ENCODE results near the gene PHF12.

PHF12 gene

DNA sequence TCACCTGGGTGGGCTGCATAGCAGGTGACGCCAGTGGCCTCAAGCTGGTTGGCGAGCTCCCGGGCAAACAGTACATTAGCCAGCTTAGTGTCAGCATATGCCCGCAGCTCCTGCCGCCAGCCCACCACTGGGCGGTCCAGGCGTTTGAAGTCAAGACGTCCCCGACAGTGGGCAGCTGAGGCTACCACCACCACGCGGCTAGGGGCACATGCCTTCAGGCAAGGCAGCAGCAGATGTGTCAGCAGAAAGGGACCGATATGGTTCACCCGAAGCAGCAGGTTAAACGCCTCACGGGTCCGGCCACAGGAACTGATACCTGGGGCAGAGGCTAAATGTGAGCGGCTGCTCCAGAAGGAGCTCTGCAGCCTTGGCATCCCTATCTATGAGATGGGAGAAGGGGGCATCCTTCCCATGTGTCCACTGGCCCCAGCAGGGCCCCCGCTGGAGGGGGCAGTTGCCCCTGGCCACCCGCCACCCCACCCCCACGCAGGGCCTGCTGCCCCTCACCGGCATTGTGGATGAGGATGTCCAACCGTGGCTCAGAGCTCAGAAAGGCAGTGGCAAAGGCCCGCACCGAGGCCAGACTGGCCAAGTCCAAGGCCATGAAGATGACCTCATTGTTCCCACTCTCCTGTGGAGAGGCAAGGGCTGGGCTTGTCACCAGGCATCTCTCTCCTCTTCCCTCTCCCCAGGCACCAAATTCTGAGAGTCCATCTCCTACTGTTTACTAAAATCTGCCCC, 50.2 kb downstream of the PHF12 start:
- DNase-seq, result no peak

DNA sequence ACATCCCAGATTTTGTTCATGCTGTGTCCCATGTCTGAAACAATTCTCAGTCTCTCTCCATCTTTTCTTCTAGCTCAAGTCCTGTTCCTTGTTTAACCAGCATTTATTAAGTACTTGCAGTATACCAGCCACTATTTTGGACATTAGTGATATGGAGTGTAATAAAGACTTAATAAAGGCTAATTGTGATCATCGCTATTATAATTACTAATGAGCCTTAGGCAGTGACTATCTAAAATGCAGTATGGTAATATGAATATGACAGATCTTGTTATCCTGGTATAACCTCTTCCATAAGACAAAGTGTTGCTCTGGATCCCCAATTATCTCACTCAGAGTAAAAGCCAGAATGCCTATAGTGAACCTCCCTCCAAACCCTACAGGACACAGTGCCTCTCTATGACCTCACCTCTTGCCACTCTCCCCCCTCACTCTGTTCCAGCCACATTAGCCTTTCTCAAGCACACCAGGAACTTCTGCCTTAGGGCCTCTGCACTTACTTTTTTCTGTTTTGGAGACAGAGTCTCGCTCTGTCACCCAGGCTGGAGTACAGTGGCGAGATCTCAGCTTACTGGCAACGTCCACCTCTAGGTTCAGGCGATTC, 52.0 kb downstream of the PHF12 start:
- no peak for DNase-seq

DNA sequence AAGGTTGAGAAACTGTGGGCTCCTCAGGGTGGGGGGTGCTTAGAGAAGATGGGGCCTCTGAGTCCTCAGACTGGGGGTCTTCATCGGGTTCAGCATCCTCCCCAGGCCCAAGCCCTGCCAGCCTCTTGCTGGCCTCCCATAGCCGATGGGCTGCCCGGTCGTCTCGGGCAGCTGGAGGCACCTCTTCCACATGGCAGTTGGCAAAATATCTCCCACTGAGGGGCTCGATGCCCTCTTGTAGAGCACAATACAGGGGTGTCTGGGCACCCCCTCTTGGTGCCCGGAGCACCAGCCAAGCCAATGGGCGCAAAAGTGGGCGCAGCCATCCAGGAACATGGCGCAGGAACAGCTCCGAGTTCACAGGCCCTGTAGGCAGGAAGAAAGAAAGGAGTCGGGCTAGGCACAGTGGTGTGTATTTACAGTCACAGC, 52.8 kb downstream of the PHF12 start:
- no peak for DNase-seq

DNA sequence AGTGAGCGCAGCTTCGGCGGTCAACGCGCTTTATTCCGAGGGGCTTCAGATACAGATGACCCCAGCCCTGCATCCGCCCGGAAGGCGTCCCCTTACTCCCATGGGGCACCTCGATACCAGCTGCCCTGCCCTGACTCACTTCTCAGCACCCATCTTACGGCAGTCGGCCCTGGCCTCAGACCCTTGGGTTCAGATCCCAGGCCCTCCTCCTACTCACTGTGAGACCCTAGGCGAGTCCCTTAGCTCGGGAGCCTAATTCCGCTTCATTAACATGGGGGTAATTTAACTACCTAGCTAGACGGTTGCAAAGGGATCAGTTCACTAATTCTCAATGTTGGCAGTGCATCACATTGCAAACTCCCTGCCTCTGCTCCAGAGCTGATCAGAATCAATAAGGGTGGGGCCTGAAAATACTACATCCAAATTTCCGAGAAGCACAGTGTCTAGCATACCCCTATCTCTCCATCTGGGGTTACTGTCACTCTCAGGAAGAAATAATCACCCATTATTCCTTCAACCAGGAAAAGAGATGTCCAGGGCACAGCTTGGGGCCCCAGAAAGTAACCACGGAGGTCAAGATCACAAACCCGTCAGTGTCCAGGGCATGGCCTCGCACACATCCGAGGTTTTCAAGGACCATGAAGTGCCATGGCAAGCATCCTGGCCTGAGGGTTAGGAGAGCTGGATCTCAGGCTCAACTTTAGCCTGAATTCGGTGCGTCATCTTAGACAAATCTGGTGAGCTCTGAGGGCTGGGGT, 53.4 kb downstream of the PHF12 start:
- no peak for DNase-seq

DNA sequence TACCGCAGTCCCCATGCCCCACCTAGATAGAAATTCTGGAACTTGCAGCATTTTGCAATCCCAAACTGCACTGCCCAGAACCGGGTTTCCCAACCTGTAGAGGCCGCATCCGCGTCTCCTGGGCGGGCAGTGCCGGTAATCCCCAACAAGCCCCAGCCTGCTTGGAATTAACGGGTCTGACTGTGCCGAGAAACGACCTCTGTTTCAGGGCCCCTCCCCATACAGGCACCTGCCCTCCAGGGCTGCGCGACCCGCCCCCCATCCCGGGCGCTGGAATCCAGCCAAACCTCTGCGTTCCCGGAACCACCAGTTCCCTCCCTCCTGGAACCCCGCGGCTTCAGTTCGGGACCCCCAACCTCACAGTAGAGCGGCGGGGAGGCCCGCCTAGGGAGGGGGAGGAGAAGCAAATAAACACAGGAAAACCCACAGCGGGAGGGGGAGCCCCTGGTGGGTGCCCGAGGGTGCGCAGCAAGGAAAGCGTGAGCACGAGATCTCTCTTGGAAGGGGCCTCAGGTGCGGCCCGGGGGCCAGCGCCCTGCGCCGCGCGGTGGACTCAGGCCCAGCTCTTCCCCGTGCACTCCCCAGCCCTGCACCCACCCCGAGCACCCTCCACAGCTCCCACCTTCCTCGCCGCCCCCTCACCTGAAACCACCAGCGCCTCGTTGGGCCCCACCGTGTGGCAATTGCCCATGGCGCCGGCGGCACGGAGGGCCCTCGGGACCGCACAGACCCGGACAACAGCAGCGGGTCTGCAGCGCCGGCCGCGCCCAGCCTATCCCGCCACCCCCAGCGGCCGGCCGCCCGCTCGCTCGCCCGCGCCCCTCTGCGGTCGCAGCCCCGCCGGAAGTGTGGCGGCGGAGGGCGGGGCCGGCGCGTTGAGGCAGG, 54.2 kb downstream of the PHF12 start, which contains the start of gene FLOT2:
Gene FLOT2, minus strand, starts transcription at position 850 of the 885 bp plus-strand sequence. Its CDS starts 159 bp downstream, at position 691.
- peak; percentile 76 for DNase-seq

DNA sequence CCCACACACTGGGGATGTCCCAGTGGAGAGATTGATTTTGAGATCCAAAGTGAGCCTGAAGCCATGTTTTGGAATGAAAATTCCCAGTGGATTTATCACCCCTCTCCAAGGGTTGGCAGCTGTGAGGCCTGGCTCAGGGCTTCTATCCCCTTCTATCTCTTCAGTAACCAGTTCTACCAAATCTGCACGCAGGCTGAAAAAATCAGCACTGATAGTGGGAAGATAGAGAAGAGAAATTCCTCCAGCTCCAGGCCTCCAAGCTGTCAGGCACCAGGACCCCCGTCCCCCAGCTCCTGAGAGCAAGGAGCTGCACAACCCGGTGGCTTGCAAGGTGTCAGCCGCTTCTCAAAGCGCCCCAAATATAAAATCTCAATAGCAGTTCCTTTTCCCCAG, 54.8 kb downstream of the PHF12 start:
- no peak for DNase-seq

DNA sequence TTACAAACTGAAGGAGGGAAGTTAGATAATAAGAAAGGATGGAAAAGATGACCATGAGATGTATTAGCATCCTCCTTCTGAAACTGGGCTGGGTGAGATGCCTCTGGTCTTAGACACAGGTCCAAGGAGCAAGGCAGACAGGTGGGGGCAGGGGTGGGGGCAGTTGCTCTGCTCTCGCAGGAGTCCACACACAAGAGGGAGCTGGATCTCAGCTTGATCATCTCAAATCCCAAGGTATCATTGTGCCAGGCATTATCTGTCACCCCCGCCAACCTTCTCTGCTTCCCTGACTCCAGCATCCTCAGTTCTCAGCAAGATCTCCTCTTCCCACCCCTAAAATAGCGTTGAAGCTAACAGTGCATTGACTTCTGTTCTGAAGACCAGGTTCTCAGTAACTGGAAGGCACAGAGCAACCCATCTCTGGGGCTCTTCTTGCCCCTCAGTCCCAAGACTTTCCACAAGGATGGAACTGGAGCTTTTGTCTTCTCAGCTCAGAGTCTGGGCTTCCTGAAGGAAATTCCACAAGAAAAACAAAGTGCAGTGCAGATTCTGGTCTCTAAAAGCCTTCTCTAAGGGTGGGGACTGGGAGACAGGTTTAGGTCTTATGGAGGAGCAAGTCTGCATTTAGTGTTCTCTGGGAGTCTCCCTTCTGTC, 55.4 kb downstream of the PHF12 start:
- DNase-seq, result no peak

DNA sequence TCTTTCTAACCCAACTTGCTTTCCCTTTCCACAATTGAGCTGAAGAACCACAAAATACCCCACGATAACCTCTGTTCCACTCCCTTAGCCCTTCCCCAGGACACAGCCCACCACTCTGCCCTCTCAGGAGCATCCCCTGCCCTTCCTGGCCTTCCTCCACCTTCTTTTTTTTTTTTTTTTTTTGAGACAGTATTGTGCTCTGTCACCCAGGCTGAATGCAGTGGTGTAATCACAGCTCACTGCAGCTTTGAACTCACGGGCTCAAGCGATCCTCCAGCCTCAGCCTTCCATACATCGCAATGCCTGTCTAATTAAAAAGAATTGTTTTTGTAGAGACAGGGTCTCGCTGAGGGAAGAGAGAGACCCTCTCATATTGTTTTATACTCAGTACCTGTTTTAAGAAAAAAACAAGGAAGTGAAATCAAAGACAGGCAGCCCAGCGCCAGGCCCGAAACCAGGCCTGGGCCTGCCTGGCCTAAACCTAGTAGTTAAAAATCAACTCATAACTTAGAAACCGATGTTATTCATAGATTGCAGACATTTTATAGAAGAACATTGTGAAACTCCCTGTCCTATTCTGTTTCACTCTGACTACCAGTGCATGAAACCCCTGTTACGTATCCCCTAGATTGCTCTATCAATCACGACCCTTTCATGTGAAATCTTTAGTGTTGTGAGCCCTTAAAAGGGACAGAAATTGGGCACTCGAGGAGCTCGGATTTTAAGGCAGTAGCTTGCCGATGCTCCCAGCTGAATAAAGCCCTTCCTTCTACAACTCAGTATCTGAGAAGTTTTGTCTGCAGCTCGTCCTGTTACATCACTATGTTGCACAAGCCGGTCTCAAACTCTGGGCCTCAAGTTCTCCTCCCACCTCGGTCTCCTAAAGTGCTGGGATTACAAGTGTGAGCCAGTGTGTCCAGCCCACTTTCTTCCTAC, 57.8 kb downstream of the PHF12 start:
- DNase-seq, result peak; percentile 54

DNA sequence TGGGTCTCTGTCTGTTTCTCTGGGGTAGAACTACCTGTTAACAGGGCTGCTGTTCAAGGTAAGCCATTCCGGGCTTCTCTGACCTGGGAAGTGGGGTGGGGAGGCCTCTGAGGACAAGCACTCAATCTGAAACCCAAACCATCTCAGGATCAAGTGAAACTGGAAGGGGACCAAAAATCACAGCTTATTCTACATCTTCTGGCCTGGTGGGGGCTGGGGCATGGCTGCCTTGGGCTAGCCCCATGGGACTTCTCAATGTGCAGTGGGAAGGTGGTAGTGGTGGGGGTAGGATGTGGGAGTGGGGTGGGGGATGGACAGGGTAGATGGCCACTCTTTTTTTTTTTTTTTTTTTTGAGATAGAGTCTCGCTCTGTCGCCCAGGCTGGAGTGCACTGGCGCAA, 59.3 kb downstream of the PHF12 start:
- no peak for DNase-seq

DNA sequence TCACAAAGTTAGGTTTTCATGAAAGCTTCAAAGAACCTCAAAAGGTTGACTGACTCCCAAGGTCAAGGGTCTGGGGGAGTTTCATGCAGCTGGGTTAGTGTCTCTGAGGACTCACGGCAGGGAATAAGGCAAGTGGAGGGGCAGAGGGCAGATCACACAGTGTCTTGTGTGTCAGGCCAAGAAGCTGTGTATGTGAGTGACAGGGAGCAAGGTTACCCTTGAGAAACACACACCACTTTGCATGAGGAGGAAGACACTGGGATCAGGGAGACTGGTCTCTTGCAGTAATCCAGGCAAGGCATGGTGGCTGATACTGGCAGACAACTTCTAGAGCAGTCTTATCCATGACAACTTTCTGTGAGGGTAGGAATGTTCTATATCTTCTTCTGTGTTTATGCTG, 60.1 kb downstream of the PHF12 start:
- no peak for DNase-seq

DNA sequence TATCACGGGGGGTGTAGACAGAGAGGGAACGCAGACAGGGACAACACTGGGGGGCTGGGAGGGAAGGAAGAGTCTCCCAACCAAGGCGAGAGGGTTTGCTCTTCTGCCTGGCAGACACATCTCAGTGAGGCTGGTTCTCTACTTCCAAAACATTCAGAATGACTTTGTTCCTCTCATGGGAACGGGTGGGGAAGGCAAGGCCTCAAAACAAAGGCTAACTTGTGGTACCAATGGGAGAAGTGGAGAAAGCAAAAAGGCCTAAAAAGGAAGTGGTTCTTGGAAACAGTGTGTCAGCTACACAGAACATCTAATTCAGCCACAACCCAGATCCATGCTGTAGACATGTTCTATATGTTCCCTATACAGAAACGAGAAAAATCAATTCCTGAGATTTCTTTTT, 61.3 kb downstream of the PHF12 start:
- DNase-seq, result no peak

DNA sequence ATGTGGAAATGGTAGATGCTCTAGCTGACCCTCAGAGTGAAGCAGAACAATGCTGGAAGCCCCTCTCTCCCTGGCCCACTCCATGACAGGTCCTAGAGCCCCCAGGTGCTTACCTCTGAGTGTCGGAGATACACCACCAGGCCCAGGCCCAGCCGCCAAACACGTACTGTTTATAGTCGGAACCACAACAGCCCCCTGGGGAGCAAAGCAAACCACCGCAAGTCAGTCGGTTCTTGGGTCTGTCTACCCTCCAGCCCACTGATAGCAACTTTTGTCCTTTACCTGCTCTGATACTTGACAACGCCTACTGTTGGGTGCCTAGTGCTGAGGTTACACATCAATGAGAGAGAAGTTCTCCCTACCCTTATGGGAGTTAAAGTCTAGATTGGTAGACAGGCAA, 62.5 kb downstream of the PHF12 start:
- no peak for DNase-seq

DNA sequence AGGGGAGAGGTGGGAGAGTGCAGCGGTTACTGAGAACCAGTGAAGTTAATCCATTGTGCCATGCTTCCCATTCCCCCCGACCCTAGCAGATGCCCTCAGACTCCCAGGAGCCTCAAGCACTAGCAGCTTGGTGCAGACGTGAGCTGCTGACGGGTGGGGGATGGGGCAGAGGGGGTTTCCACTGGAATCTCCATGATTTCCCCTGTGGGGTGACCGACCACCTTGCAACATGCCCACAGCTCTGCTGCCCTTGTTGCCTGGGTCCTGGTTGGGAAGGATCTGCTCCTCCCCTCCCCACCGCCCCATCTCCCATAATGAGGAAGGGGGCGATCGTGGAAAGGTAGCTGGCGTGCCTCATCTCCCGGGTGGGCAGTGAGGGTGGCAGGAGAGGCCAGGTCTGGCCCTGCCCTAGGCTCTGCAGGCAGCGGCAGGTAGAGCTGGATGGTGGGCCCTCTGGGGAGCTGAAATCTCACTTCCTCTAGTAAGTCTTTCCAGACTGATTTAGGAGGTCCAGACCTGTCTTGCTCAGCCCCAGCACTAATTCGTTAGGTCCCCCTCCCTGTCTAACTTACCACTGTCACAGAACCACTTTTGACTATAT, 63.3 kb downstream of the PHF12 start:
- no peak for DNase-seq

DNA sequence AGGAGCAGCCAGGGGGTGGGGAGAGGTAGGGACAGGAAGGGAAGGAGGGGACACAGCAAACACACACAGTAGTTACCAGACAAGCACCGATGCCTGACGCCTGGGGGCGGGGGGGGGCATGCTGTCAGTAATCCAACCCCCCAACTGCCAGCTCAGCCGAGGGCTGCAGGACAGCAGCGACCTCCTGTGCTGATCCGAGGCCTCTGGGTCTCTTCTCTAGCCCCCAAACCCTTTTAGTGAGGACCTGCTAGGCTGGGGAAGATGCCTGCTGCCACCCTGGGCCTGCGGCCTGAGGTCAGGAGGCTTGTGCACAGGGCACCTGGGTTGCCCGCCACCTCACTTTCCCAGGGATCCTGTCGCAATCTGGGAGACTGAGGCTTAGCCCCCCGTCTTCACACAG, 65.4 kb downstream of the PHF12 start:
- DNase-seq, result no peak

DNA sequence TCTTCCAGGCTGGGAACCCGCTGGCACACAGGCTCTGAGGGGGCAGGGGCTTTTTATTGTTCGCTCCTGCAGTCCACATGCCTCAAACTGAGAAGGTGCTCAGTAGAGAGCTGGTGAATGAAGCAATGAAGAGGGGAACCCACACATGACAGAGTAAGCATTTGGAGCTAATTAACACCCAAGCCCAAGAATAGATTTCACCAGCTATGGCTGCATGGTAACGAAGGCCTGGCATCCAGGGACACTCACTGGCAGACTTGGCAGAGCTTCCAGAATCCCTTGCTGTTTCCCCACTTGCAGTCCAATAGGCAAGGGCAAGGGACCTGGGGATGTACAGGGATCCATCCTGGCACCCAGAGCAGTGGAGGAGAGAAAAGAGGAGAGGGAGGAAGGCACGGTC, 66.0 kb downstream of the PHF12 start:
- no peak for DNase-seq

DNA sequence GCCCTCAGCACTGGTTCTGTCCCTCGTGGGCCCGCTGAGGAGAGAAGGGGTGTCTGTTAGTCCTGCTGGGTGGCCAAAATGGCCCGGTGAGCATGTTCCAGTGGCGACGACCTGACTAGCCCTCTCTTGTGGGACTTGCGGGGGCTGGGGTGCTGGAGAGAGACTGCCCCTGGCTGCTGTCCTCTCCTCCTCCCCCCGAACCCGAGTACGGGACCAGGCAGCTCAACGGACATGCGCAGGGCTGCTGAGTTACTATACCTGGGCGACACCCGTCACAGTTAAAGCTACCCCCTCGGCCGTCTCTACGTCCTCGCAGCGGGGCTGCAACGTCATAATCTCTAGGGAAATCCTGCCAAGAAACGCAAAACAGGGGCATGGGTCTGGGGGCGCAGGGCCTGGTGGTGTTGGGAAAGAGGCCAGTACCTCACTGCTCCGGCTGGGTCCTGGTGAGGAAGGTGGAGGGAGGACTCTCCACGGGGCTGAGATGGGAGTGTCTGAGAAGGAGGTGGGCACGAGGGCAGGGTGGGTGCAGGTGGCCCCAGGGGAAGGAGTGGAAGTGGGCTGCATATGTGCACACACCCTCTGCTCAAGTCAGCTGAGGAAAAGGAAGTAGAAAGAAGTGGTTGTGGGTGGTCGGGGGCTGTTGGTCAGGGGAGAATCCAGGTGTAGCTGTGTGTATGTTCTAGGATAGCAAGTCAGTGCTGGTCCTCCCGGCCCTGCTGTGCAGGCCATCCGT, 67.2 kb downstream of the PHF12 start:
- DNase-seq, result no peak

DNA sequence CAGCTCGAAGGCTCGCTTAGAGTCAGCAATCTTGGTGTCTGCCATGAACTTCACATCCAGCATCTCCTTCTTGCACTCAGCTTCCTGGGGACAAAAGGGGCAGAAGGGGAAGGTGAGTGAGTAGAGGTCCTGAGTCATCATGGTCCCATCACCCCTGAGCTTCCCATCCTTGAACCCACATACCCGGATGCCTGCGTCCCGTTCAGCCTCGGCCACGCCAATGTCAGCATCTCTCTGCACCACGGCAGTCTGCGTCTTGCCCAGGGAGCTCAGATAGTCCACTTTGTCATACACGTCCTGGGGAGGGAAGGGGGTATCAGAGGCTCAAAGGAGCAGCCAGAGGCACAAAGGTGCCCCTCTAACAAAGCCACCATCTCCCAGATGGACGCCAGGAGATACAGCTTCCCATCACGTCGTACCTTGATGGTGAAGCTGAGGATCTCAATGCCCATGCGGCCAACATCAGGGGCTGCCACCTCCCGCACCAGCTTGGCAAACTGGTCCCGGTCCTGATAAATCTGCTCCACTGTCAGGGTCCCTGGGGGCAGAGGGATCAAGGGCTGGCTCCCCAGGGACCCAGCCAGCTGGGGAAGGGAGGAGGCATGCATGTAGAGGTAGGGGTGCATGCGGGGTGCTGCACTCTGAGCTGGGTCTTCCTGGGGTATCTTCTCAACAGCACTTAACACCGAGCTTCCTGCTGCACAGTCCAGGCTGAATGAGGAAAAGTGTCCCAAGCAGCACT, 69.0 kb downstream of the PHF12 start:
- no peak for DNase-seq

DNA sequence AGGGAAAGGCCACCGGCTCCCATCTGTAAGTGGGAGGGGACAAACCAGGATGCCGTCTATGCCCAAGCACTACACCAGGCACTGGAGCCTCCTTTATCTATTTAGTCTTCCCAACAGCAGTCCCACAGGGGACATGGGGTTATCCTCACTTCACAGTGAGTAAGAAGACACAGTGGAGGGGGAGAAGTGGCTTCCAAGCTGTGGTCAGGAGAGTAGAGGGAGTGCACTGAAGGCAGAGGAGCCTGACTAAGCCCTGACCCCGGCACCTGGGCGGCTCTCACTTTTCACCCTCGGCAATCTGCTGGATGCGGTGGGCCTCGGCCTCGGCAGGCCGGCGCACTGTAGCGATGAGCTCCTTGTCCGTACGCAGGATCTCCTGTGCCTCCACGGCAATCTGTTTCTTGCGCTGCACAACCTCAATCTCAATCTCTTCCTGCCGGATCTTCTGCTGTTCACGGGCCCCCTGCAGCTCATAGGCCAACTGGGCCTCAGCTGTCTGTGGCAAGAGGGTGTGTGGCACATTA, 69.7 kb downstream of the PHF12 start:
- DNase-seq, result no peak

DNA sequence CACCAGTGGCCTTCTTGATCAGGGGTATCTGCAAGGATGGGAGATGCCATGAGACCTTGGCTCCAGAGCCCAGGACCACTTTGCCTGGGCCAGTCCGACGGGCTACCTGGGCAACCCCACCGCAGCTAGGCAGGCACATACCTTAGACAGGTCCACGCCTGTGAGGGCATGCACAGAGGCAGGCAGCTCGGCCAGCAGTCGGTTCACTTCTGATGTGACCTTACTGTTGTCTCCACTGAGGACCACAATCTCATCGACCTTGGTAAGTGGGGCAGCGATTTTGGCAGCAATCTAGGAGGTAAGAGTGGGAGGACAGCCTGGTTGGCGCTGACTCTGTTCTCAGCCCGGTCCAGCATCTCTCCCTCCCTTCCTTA, 70.8 kb downstream of the PHF12 start:
- no peak for DNase-seq

All from stimulated activated CD8-positive, alpha-beta memory T cell treated with anti-CD3 and anti-CD28 coated beads, Interleukin-4, amount 100 ng/mL, for 48 hours (primary cell).